ENCODE results near the gene SLC33A1. TPM values are rescaled to one million over a fixed set of nuclear protein-coding genes. Genes with fewer than 3 reads are reported as not detected.

The SLC33A1 gene
- total RNA-seq, 2 donors from 2014 or later = 29.4 to 30.9 TPM

DNA sequence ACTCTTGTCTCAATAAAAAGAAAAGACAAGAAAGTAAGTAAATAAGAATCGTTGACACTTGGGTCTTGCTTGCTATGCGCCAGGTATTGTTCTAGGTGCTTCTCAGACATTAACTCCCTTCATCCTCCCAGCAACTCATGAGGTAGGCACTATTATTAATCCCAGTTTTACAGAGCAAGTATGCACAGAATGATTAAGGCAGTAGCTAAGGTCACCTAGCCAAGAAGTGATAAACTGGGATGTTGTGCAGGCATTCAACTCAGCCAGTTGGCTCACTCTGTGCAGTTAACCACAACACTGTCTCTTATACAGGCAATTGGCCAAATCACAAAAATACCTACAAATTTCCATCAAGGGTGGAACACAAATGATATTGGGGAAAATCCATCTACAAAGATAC, 46.4 kb downstream of the SLC33A1 start:
- Histone ChIP-seq H3K4me1 (no peaks in the 10 kb centered on the region), H3K9me3 (no peaks in the 10 kb centered on the region), H3K4me3 (no peak overlapping the region), H3K9ac (ENCODE audit: low read depth in 2 of 2, low read length in 2 of 2) (no peak overlapping the region), H3K27ac (no peak overlapping the region), H3K27me3 (no peaks in the 10 kb centered on the region), H3K36me3 (no peaks in the 10 kb centered on the region)
- no peak for DNase-seq
- intact Hi-C loops (cut with DNase I) = loop anchor here (10.0 kb wide), 2 partner anchors 57 to 137 kb away; no protein-coding TSS in a partner anchor
- TF ChIP-seq, protein P1, sequence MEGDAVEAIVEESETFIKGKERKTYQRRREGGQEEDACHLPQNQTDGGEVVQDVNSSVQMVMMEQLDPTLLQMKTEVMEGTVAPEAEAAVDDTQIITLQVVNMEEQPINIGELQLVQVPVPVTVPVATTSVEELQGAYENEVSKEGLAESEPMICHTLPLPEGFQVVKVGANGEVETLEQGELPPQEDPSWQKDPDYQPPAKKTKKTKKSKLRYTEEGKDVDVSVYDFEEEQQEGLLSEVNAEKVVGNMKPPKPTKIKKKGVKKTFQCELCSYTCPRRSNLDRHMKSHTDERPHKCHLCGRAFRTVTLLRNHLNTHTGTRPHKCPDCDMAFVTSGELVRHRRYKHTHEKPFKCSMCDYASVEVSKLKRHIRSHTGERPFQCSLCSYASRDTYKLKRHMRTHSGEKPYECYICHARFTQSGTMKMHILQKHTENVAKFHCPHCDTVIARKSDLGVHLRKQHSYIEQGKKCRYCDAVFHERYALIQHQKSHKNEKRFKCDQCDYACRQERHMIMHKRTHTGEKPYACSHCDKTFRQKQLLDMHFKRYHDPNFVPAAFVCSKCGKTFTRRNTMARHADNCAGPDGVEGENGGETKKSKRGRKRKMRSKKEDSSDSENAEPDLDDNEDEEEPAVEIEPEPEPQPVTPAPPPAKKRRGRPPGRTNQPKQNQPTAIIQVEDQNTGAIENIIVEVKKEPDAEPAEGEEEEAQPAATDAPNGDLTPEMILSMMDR (IDR thresholded peaks at IDR 0.05) = no peak

DNA sequence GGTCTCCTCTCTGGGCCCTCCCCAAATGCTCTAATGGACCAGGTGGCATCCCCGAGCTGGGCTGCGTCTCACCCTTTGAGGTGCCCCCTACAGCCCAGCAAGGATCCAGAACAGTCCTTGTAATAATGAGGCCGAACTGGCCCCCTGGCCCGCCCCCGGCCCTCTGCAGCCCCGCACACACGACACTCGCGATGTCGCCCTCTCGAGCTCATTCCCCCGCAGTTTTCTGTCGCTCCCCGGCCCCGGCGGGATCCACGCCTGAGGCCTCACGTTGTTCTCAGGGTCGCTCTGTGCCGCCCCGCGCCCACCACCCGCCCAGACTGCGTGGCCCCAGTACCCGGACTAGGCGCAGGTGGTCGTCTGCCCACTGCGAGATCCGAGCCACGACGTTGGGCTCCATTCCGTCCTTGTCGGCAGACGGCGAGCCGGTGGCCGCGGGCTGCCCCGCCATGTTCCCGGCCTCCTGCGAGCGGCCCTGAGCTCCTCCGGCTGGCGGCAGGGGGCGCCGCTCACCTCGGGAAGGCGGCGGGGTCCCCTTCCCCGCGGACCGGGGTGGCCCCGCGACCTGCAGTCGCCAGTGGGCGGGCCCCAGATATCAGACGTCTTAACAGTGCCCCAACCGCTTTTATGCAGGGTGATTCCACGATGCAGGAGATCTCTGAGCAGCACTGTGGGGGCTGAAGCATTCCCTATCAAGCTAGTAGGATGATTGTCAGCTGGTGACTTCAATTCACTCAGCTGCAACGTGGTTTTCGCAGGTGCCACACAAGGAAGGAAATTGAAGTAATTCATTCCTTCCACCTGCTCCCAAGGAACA, 48.2 kb downstream of the SLC33A1 start, which contains the start of gene C3orf33:
TSS of gene C3orf33 (minus strand) at position 477 of the 817 bp plus-strand sequence. CDS start at position 451, 26 bp downstream.
- TF ChIP-seq, protein P1 (IDR thresholded peaks at IDR 0.05) = peak; percentile 82
- Histone ChIP-seq H3K4me1 (no peaks in the 10 kb centered on the region), H3K9ac (ENCODE audit: low read depth in 2 of 2, low read length in 2 of 2) (peak within 1 kb of the TSS; percentile 77 to 93), H3K4me3 (peak within 1 kb of the TSS; percentile 82), H3K27ac (peak within 1 kb of the TSS; percentile 56), H3K27me3 (no peaks in the 10 kb centered on the region), H3K9me3 (no peaks in the 10 kb centered on the region), H3K36me3 (no peaks in the 10 kb centered on the region)
- peak; percentile 75 for DNase-seq
- intact Hi-C loops (cut with DNase I) = loop anchor here (10.0 kb wide), 2 partner anchors 59 to 139 kb away; no protein-coding TSS in a partner anchor

DNA sequence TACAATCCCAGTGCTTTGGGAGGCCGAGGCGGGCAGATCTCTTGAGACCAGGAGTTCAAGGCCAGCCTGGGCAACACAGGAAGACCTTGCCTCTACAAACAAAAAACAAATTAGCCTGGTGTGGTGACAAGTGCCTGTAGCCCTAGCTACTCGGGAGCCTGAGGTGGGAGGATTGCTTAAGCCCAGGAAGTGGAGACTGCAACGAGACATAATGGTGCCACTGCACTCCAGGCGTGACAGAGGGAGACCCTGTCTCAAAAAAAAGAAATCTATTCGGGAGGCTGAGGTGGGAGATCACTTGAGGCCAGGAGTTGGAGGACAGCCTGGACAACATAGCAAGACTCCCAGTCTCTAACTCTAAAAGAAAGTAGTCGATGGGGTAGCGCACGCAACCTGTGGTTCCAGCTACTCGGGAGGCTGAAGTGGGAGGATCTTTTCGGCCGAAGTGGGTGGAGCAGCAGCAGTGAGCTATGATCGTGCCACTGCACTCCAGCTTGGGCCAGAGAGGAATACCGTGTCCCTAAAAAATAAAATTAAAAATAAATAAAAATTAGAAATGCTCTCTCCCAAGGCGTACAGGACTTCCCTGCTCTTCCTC, 48.9 kb downstream of the SLC33A1 start:
- Histone ChIP-seq H3K4me3 (peak overlapping the region; percentile 82), H3K9ac (ENCODE audit: low read depth in 2 of 2, low read length in 2 of 2) (peak overlapping the region; percentile 77 to 93), H3K27ac (peak overlapping the region; percentile 56), H3K9me3 (no peaks in the 10 kb centered on the region), H3K36me3 (no peaks in the 10 kb centered on the region), H3K27me3 (no peaks in the 10 kb centered on the region), H3K4me1 (no peaks in the 10 kb centered on the region)
- peak; percentile 59 for DNase-seq
- intact Hi-C loops (cut with DNase I) = loop anchor here (10.0 kb wide), 2 partner anchors 59 to 139 kb away; no protein-coding TSS in a partner anchor
- TF ChIP-seq, protein P1 (IDR thresholded peaks at IDR 0.05) = no peak

DNA sequence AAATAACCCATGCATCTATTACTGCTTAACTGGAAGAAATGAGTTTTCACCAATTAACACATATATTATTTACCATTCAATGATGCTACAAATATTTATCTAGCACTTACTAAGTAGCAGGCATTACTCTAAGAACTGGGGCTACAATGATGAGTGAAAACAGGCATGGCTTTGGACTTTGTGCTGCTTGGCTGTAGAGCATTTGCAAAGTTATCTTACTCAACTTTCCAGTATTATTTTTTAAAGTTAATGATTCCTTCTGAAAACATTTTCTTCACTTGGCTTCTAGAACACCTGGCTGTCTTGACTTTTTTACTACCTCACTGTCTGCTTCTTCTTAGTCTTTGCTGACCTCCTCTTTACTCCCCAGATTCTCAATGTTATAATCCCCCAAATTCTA, 49.9 kb downstream of the SLC33A1 start:
- no peaks in the 10 kb centered on the region for H3K27me3 ChIP-seq
- H3K9me3 ChIP-seq = no peaks in the 10 kb centered on the region
- no peaks in the 10 kb centered on the region for H3K4me1 ChIP-seq
- no peak overlapping the region for H3K4me3 ChIP-seq
- no peak overlapping the region for H3K27ac ChIP-seq
- no peaks in the 10 kb centered on the region for H3K36me3 ChIP-seq
- H3K9ac ChIP-seq (ENCODE audit: low read depth in 2 of 2, low read length in 2 of 2) = no peak overlapping the region
- intact Hi-C loops (cut with DNase I) = loop anchor here (10.0 kb wide), 2 partner anchors 60 to 140 kb away; no protein-coding TSS in a partner anchor
- DNase-seq = no peak
- TF ChIP-seq, protein P1 (IDR thresholded peaks at IDR 0.05) = no peak

DNA sequence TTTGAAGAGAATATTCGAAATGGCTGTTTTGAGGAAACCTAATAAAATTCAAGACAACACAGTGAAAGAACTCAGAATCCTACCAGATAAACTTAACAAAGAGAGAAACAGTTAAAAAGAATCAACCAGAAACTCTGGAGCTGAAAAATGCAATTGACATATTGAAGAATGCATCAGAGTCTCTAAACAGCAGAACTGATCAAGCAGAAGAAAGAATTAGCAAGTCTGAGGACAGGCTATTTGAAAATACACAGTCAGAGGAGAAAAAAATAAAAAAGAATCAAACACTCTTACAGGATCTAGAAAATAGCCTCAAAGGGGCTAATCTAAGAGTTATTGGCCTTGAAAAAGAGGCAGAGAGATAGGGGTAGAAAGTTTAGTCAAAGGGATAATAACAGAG, 61.7 kb downstream of the SLC33A1 start:
- Histone ChIP-seq H3K9me3 (no peaks in the 10 kb centered on the region), H3K4me1 (no peaks in the 10 kb centered on the region), H3K4me3 (no peak overlapping the region), H3K9ac (ENCODE audit: low read depth in 2 of 2, low read length in 2 of 2) (no peak overlapping the region), H3K27me3 (no peaks in the 10 kb centered on the region), H3K27ac (no peak overlapping the region), H3K36me3 (no peaks in the 10 kb centered on the region)
- TF ChIP-seq, protein P1 (IDR thresholded peaks at IDR 0.05) = no peak
- intact Hi-C loops (cut with DNase I) = no loop called here
- DNase-seq = no peak
